NCI-H526 (cell line): ENCODE results near the gene LTO1.
"Not testable (repeated sequence)": the region's sequence is repeated elsewhere in the genome, so short reads cannot be mapped to it uniquely, and the experiment has no call there.

ENCODE experiments used
- DNase-seq, 2 experiments: peaks; one replicate each; lab custom pipeline; 2025; lab: John Stamatoyannopoulos, UW

LTO1 gene

GRCh38 chr11:69634590-69634989, 40.6 kb downstream of the LTO1 start:
- no peak for DNase-seq

DNA sequence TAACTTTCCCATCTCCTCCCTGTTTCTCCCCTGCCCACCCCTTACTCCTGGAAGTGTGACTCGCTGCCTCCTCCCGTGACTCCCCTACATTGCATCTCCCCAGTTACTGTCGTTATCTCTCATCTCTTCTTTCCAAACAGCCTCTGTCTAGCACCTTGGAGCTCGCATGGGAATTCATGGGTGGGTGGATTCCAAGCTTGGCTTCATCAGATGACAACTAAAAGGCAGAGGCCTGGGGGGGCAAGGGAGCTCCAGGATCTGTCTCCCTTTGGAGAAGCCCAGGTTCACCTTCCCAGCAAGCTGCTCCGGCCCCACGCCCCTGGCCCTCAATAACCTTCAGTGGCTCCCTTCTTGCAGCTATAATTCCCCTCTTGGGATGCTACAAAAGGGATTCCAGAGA, 41.1 kb downstream of the LTO1 start:
- DNase-seq: no peak

DNA sequence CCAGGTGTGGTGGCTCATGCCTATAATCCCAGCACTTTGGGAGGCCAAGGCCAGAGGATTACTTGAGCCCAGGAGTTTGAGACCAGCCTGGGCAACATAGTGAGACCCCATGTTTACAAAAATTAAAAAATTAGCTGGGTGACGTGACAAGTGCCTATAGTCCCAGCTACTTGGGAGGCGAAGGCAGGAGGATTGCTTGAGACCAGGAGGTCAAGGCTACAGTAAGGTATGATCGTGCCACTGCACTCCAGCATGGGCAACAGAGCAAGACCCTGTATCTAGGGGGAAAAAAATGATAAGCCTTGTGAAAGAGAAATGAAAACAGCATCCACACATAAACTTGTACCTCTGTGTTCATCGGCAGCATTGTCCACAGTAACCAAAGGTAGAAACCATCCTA, 42.3 kb downstream of the LTO1 start:
- DNase-seq: no peak

GRCh38 chr11:69630424-69630823, 44.7 kb downstream of the LTO1 start:
- DNase-seq: no peak

- no peak for DNase-seq
Measured at GRCh38 chr11:69630017-69630416, 45.1 kb downstream of the LTO1 start.

DNA sequence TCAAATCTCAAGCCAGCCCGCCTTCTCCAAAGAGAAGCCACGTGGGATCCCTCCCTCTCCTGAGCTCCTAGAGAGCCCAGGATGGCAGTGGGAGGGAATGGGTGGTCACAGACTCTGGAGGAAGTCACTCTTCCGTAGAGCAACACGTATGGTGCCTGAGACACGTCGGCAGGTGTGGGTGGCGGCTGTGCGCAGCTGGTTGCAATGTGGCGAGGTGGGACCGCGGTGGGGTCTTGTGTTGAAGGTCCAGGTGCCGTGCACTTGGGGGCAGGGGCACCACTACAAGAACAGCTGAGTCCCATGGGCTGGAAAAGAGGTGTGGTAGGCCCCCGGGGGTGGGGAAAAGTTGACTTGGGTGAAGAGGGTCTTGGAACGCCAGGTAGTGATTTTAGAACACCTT, 47.6 kb downstream of the LTO1 start:
- DNase-seq: no peak

GRCh38 chr11:69625476-69625875, 49.7 kb downstream of the LTO1 start:
- no peak for DNase-seq

GRCh38 chr11:69624293-69624692, 50.9 kb downstream of the LTO1 start:
- DNase-seq: no peak

DNA sequence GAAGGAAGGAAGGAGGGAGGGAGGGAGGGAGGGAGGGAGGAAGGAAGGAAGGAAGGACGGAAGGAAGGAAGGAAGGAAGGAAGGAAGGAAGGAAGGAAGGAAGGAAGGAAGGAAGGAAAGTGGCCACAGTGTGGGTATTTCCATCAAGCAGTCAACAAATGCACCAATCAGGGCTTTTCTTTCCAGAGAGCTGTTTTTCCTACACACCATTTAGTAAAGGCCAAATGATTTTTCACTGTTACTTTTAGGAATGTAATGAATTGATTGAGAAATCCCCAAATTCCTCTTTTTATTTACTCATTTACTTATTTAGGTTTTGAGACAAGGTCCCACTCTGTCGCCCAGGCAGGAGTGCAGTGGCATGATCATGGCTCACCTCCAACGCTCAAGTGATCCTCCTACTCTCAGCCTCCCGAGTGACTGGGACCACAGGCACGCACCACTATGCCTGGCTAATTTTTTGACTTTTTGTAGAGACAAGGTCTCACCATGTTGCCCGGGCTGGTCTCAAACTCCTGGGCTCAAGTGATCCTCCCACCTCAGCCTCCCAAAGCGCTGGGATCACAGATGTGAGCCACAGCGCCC, 53.0 kb downstream of the LTO1 start:
- DNase-seq: not testable (repeated sequence)

DNA sequence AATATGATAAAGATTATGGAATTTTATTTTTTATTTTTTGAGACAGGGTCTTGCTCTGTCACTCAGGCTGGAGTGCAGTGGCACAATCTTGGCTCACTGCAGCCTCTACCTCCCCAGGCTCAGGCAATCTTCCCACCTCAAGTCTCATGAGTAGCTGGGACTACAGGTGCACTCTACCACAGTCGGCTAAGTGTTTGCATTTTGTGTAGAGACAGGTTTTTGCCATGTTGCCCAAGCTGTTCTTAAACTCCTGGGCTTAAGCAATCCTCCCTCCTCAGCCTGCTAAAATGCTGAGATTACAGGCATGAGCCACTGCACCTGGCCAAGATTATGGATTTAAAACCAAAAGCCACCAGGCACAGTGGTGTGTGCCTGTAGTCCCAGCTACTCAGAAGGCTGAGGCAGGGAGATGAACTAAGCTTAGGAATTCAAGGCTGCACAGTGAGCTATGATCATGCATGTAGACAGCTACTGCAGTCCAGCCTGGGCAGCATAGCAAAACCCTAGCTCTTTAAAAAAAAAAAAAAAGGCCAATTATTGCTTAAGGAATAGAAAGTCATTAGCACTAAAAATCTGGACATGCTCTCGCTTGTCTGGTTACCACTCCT, 54.4 kb downstream of the LTO1 start:
- DNase-seq: no peak

DNA sequence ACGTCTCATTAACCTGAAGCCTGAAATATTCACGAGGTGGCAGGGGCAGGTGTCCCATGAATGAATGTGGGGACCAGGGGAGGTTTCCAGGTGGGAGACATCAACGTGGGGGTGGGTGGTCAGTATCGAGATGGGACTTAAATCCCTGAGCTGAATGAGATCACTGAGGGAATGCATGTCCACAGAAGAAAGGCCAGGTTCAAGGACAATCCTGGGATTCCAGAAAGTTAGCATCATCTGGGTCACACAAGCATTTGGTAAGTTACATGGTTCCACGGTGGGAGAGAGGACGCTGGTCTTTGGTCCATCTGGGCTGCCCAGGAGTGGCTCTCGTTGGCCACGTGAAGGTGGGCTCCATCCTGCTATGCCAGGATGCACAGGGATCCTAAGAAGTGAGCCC, 56.9 kb downstream of the LTO1 start:
- no peak for DNase-seq

- DNase-seq: no peak
Measured at GRCh38 chr11:69617682-69618081, 57.5 kb downstream of the LTO1 start.

DNA sequence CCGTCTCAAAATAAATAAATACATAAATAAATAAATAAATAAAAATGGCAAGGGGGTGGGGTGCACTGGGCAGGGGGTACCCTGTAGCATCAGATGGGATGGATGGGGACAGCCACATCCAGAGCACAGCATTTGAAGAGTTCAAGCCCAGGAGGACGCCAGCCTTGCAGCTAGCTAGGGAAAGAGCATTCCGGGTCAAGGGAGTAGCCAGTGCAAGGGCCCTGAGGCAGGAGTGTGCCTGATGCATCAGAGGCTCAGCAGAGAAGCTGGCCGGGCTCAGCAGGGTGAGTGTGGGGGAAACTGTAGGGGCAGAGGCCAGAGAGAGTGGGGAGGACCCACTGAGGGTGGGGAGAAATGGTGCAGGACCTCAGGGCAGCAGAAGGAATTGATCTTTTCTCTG, 57.9 kb downstream of the LTO1 start:
- no peak for DNase-seq
